ENCODE results near the gene DPCD. TPM values are rescaled to one million over a fixed set of nuclear protein-coding genes. Genes with fewer than 3 reads are reported as not detected.

Gene DPCD
- total RNA-seq, 3 donors from 2014 or later: 17.0 to 25.9 (median 24.7) TPM

- no peaks in the 10 kb centered on the region for H3K27me3 ChIP-seq
- no peaks in the 10 kb centered on the region for H3K9me3 ChIP-seq
- no peak overlapping the region for H3K27ac ChIP-seq
- no peaks in the 10 kb centered on the region for H3K36me3 ChIP-seq
- intact Hi-C loops (cut with DNase I; ENCODE audit: low total_unique reads): no loop called here
- no peaks in the 10 kb centered on the region for H3K4me1 ChIP-seq
- H3K4me3 ChIP-seq: no peak overlapping the region
- DNase-seq (ENCODE audit: low spot score in 2 of 2): no peak
- TF ChIP-seq CTCF (IDR thresholded peaks at IDR 0.05) (no peak), POLR2AphosphoS5 (IDR thresholded peaks at IDR 0.05) (no peak), POLR2A (IDR thresholded peaks at IDR 0.05) (no peak)
These were observed 61.5 kb downstream of the DPCD start for GRCh38 chr10:101649525-101650085.

GRCh38 chr10:101650863-101651262 is 62.7 kb downstream of the DPCD start:
- DNase-seq (ENCODE audit: low spot score in 2 of 2): no peak
- no peak overlapping the region for H3K27ac ChIP-seq

GRCh38 chr10:101651336-101651735 is 63.2 kb downstream of the DPCD start:
- TF ChIP-seq POLR2A (IDR thresholded peaks at IDR 0.05): no peak
- TF ChIP-seq CTCF (IDR thresholded peaks at IDR 0.05): no peak
- TF ChIP-seq POLR2AphosphoS5 (IDR thresholded peaks at IDR 0.05): no peak
- DNase-seq (ENCODE audit: low spot score in 2 of 2): no peak
- no peaks in the 10 kb centered on the region for H3K4me1 ChIP-seq
- intact Hi-C loops (cut with DNase I; ENCODE audit: low total_unique reads): loop anchor here (1.0 kb wide), 1 partner anchor 16 kb away; no protein-coding TSS in a partner anchor
- H3K36me3 ChIP-seq: no peaks in the 10 kb centered on the region
- H3K27me3 ChIP-seq: no peaks in the 10 kb centered on the region
- H3K27ac ChIP-seq: no peak overlapping the region
- H3K4me3 ChIP-seq: no peak overlapping the region
- no peaks in the 10 kb centered on the region for H3K9me3 ChIP-seq

More at GRCh38 chr10:101650863-101651262, 62.7 kb downstream of the DPCD start:
- no peaks in the 10 kb centered on the region for H3K27me3 ChIP-seq
- H3K4me1 ChIP-seq: no peaks in the 10 kb centered on the region
- H3K4me3 ChIP-seq: no peak overlapping the region
- H3K9me3 ChIP-seq: no peaks in the 10 kb centered on the region
- intact Hi-C loops (cut with DNase I; ENCODE audit: low total_unique reads): loop anchor here (1.0 kb wide), 1 partner anchor 16 kb away; no protein-coding TSS in a partner anchor
- H3K36me3 ChIP-seq: no peaks in the 10 kb centered on the region
- TF ChIP-seq CTCF (IDR thresholded peaks at IDR 0.05): no peak
- no peak for TF ChIP-seq POLR2AphosphoS5 (IDR thresholded peaks at IDR 0.05)
- TF ChIP-seq POLR2A (IDR thresholded peaks at IDR 0.05): no peak

GRCh38 chr10:101653536-101653935 is 65.4 kb downstream of the DPCD start:
- H3K27ac ChIP-seq: no peak overlapping the region
- intact Hi-C loops (cut with DNase I; ENCODE audit: low total_unique reads): no loop called here
- no peaks in the 10 kb centered on the region for H3K36me3 ChIP-seq
- no peak overlapping the region for H3K4me3 ChIP-seq
- H3K4me1 ChIP-seq: no peaks in the 10 kb centered on the region
- TF ChIP-seq POLR2AphosphoS5 (IDR thresholded peaks at IDR 0.05) (no peak), POLR2A (IDR thresholded peaks at IDR 0.05) (no peak), CTCF (IDR thresholded peaks at IDR 0.05) (no peak)
- no peaks in the 10 kb centered on the region for H3K27me3 ChIP-seq
- H3K9me3 ChIP-seq: no peaks in the 10 kb centered on the region
- no peak for DNase-seq (ENCODE audit: low spot score in 2 of 2)

- DNase-seq (ENCODE audit: low spot score in 2 of 2): no peak
- Histone ChIP-seq H3K4me3 (no peak overlapping the region), H3K36me3 (no peaks in the 10 kb centered on the region), H3K4me1 (no peaks in the 10 kb centered on the region), H3K9me3 (no peaks in the 10 kb centered on the region), H3K27ac (no peak overlapping the region), H3K27me3 (no peaks in the 10 kb centered on the region)
- intact Hi-C loops (cut with DNase I; ENCODE audit: low total_unique reads): no loop called here
- TF ChIP-seq CTCF (IDR thresholded peaks at IDR 0.05) (no peak), POLR2AphosphoS5 (IDR thresholded peaks at IDR 0.05) (no peak), POLR2A (IDR thresholded peaks at IDR 0.05) (no peak)
These were observed 67.4 kb downstream of the DPCD start for GRCh38 chr10:101655570-101655969.

Data from breast epithelium (tissue), 4 donors.